ENCODE data around the gene PTPN13. TPM values are rescaled to one million over a fixed set of nuclear protein-coding genes. Genes with fewer than 3 reads are reported as not detected.

The PTPN13 gene
- total RNA-seq, 4 donors from 2014 or later: 97.3 to 146 (median 125) TPM

DNA sequence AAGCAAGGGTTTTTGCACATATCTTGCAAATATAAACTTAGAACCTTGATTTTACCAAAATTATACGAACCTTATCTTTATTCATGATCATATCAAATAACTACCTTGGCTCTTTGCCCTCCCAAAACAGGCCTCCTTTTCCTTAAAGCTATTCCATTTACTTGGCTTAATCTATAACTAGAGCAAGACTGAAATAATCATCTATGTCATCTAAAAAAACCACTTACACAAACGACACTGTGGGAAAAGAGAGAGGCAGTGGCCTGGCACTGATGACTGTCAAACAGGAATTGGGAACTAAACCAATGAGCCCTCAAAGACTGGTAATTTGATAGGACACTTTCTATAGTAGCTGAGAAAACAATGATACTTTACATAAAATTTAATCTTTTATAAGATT is 11.7 kb upstream of the PTPN13 start:
- H3K27ac ChIP-seq: no peak overlapping the region

DNA sequence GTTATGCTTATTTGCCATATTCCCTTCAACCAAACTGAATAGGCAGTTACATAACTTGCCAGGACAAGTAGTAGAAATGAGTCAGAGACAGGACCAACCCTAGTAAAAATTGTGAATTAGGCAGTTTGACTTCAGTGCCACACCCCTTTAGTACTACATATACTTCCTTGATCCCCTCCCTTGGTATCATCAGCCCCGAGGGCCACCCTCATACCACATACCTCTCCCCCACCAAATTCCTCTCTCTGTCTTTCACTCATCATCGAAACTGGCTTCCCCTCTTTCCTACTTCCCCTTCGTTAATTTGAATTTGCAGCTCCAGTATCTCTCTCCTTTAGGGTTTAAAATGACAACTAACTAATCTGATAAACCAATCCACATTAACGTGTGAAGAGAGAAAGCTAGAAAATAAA is 7.9 kb upstream of the PTPN13 start:
- DNase-seq (ENCODE audit: low spot score in 2 of 2): no peak
- Histone ChIP-seq H3K9me3 (no peaks in the 10 kb centered on the region), H3K36me3 (no peaks in the 10 kb centered on the region), H3K27me3 (no peaks in the 10 kb centered on the region), H3K4me1 (peaks cover 28% of the 10 kb centered on the region), H3K27ac (peak overlapping the region; percentile 76), H3K4me3 (no peak overlapping the region)
- 24% methylated on average over 4 of the region's 4 CpGs for WGBS
- no peak for TF ChIP-seq POLR2AphosphoS5 (IDR thresholded peaks at IDR 0.05)

More for the DNA sequence above, 11.7 kb upstream of the PTPN13 start:
- TF ChIP-seq POLR2A (IDR thresholded peaks at IDR 0.05): no peak
- TF ChIP-seq EP300 (IDR thresholded peaks at IDR 0.05): no peak
- TF ChIP-seq POLR2AphosphoS5 (IDR thresholded peaks at IDR 0.05): no peak
- TF ChIP-seq, protein P1, sequence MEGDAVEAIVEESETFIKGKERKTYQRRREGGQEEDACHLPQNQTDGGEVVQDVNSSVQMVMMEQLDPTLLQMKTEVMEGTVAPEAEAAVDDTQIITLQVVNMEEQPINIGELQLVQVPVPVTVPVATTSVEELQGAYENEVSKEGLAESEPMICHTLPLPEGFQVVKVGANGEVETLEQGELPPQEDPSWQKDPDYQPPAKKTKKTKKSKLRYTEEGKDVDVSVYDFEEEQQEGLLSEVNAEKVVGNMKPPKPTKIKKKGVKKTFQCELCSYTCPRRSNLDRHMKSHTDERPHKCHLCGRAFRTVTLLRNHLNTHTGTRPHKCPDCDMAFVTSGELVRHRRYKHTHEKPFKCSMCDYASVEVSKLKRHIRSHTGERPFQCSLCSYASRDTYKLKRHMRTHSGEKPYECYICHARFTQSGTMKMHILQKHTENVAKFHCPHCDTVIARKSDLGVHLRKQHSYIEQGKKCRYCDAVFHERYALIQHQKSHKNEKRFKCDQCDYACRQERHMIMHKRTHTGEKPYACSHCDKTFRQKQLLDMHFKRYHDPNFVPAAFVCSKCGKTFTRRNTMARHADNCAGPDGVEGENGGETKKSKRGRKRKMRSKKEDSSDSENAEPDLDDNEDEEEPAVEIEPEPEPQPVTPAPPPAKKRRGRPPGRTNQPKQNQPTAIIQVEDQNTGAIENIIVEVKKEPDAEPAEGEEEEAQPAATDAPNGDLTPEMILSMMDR (IDR thresholded peaks at IDR 0.05): no peak
- no peaks in the 10 kb centered on the region for H3K36me3 ChIP-seq
- WGBS: 24% methylated on average over 2 of the region's 2 CpGs
- H3K9me3 ChIP-seq: no peaks in the 10 kb centered on the region
- DNase-seq (ENCODE audit: low spot score in 2 of 2): no peak
- peak overlapping the region; percentile 10 for H3K4me3 ChIP-seq
- H3K27me3 ChIP-seq: no peaks in the 10 kb centered on the region
- H3K4me1 ChIP-seq: peaks cover 24% of the 10 kb centered on the region

DNA sequence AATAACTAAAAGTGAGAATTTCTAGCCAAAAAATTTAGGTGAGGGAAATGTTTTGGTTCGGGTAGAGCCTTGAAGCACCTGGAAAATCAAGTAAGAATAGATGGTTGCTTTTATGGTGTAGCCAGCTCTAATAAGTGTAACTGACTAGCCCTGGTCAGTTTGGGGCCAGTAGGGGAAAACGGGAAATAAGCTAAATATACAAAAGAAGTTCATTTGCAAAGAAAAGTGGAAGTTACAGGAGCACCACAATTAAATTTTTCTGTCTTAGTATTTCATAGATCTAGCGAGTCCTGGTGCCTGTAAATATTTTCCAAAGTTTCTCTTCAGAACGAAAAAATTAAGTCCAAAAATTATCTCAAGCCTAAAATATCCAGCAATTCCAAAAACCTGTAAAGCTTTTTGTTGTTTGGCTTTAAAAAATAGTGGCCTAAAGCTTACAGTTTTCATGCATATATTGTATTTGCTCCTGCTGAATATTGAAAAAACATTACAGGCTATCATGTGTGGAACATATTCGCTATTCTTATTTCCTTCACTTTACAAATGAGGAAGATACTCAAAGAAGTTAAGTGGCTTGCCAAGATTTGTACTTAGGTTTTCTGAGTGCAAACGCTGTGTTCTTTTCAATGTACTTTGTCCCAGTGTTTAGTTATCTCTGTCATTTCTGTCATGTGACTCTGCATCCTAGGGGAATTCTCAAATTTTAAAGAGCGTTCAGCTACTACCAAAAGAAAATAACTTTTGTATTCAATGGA is 7.3 kb upstream of the PTPN13 start:
- no peaks in the 10 kb centered on the region for H3K36me3 ChIP-seq
- 23% methylated on average over 7 of the region's 7 CpGs for WGBS
- no peaks in the 10 kb centered on the region for H3K27me3 ChIP-seq
- H3K4me3 ChIP-seq: no peak overlapping the region
- H3K4me1 ChIP-seq: peaks cover 25% of the 10 kb centered on the region
- no peak for DNase-seq (ENCODE audit: low spot score in 2 of 2)
- H3K27ac ChIP-seq: peak overlapping the region; percentile 76
- TF ChIP-seq, protein P1 (IDR thresholded peaks at IDR 0.05): no peak
- no peak for TF ChIP-seq POLR2A (IDR thresholded peaks at IDR 0.05)
- TF ChIP-seq POLR2AphosphoS5 (IDR thresholded peaks at IDR 0.05): no peak
- TF ChIP-seq EP300 (IDR thresholded peaks at IDR 0.05): no peak
- no peaks in the 10 kb centered on the region for H3K9me3 ChIP-seq

DNA sequence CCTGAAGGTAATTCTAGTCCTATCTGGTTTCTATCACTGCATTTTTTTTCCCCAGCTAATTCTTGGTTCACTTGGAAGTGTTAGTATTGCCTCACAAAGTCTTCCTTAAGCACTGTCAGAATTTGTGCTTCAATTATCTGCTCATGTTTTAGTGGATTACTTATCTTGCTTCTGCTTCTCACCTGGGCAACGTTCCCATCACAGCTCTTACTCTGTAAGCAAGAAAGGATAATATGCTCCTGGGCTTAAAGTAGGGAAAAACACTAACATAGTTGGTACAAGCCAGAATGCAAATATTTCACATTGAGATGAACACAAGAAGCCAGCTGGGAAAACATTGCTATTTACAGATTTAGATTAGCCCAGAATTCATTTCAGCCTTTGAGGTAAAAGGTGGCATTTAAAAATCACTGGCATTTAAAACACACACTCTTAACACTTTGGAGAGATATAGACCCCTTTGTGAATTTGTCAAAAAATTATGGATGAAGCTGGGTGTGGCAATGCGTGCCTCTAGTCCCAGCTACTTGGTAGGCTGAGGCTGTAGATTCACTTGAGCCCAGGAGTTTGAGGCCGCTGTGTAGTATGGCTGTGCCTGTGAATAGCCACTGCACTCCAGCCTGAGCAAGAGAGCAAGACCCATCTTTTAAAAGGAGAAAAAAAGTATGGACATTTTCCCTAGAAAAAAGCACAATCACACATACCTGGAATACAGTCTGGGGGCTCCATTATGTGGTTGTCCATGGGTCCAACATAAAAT is 6.6 kb upstream of the PTPN13 start:
- DNase-seq (ENCODE audit: low spot score in 2 of 2): no peak

DNA sequence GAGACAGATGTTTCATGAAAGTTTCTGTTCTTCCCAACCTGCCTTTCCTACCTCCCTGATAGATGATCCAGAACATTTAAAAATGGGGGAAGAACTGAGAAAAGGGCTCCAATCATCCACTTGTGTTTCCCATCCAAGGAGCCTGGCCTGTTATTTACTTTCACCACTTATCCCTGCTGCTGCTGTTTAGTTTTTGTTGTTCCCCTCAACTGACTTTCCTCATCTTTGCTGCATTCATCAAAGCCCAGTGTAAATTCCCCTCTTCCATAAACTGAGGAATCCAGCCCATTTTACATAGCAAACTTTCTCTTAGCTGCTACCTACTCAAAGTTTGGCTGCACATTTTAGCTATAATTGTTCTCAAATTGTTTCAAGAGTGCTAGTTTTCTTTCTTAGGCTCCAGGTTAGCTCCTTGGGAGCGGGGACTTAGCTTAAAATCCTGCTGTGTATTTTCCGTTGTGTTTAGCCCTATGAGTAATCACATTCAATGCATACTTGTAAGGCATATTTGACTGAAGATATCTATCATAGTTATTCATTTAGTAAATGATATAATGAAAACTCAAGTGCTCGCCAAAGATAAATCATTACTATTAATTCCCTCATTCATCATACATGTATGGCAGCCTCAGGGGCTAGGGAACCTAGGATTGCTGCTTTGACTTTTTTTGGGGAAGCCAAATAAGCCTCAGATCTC is 1.4 kb upstream of the PTPN13 start:
- 52% methylated on average over 3 of the region's 3 CpGs for WGBS
- Histone ChIP-seq H3K9me3 (no peaks in the 10 kb centered on the region), H3K36me3 (no peaks in the 10 kb centered on the region), H3K4me1 (peaks cover 30% of the 10 kb centered on the region), H3K27ac (peak overlapping the region; percentile 94), H3K27me3 (no peaks in the 10 kb centered on the region), H3K4me3 (no peak overlapping the region)
- TF ChIP-seq EP300 (IDR thresholded peaks at IDR 0.05) (no peak), POLR2AphosphoS5 (IDR thresholded peaks at IDR 0.05) (no peak), POLR2A (IDR thresholded peaks at IDR 0.05) (no peak)
- TF ChIP-seq, protein P1 (IDR thresholded peaks at IDR 0.05): no peak
- no peak for DNase-seq (ENCODE audit: low spot score in 2 of 2)

More for the DNA sequence above, 6.6 kb upstream of the PTPN13 start:
- WGBS: 54% methylated on average over 3 of the region's 3 CpGs
- H3K9me3 ChIP-seq: no peaks in the 10 kb centered on the region
- peaks cover 25% of the 10 kb centered on the region for H3K4me1 ChIP-seq
- no peaks in the 10 kb centered on the region for H3K27me3 ChIP-seq
- peak overlapping the region; percentile 76 for H3K27ac ChIP-seq
- no peak overlapping the region for H3K4me3 ChIP-seq
- H3K36me3 ChIP-seq: no peaks in the 10 kb centered on the region
- TF ChIP-seq, protein P1 (IDR thresholded peaks at IDR 0.05): no peak
- TF ChIP-seq POLR2AphosphoS5 (IDR thresholded peaks at IDR 0.05) (no peak), POLR2A (IDR thresholded peaks at IDR 0.05) (no peak)
